ENCODE results near the gene RAB30. TPM values are rescaled to one million over a fixed set of nuclear protein-coding genes. Genes with fewer than 3 reads are reported as not detected.

The RAB30 gene
- total and polyA plus RNA-seq, 2 donors from 2014 or later: 3.1 to 15.2 TPM

- Histone ChIP-seq H3K4me1 (ENCODE audit: control insufficient read depth in 2 of 3, insufficient read depth in 2 of 3, low read depth in 1 of 3, low read length in 3 of 3) (no peaks in the 10 kb centered on the region), H3K9ac (ENCODE audit: low read length in 3 of 3) (no peak overlapping the region), H3K27me3 (ENCODE audit: control insufficient read depth, insufficient read depth, low read length) (no peaks in the 10 kb centered on the region), H3K4me3 (ENCODE audit: low read length in 3 of 3) (no peak overlapping the region), H3K9me3 (ENCODE audit: control insufficient read depth in 2 of 3, insufficient read depth in 1 of 3, low read length in 3 of 3) (no peaks in the 10 kb centered on the region), H3K36me3 (ENCODE audit: control insufficient read depth in 2 of 3, insufficient read depth in 3 of 3, low read length in 3 of 3) (no peaks in the 10 kb centered on the region), H3K27ac (ENCODE audit: low read depth in 2 of 2, low read length in 2 of 2) (no peak overlapping the region)
- intact Hi-C loops (cut with DNase I): no loop called here
- TF ChIP-seq CTCF (IDR thresholded peaks at IDR 0.05; ENCODE audit: borderline replicate concordance, extremely low read depth, insufficient read depth): no peak
- FAIRE-seq (no peak), DNase-seq (no peak)
These were observed 139.1 kb downstream of the RAB30 start for GRCh38 chr11:82932564-82932963.

GRCh38 chr11:82930734-82931133 is 141.0 kb downstream of the RAB30 start:
- Histone ChIP-seq H3K27me3 (ENCODE audit: control insufficient read depth, insufficient read depth, low read length) (no peaks in the 10 kb centered on the region), H3K4me3 (ENCODE audit: low read length in 3 of 3) (no peak overlapping the region), H3K36me3 (ENCODE audit: control insufficient read depth in 2 of 3, insufficient read depth in 3 of 3, low read length in 3 of 3) (no peaks in the 10 kb centered on the region), H3K27ac (ENCODE audit: low read depth in 2 of 2, low read length in 2 of 2) (no peak overlapping the region), H3K9me3 (ENCODE audit: control insufficient read depth in 2 of 3, insufficient read depth in 1 of 3, low read length in 3 of 3) (no peaks in the 10 kb centered on the region), H3K9ac (ENCODE audit: low read length in 3 of 3) (no peak overlapping the region), H3K4me1 (ENCODE audit: control insufficient read depth in 2 of 3, insufficient read depth in 2 of 3, low read depth in 1 of 3, low read length in 3 of 3) (no peaks in the 10 kb centered on the region)
- intact Hi-C loops (cut with DNase I): no loop called here
- no peak for TF ChIP-seq CTCF (IDR thresholded peaks at IDR 0.05; ENCODE audit: borderline replicate concordance, extremely low read depth, insufficient read depth)
- no peak for FAIRE-seq
- DNase-seq: no peak

GRCh38 chr11:82930229-82930628 is 141.5 kb downstream of the RAB30 start:
- no peak for FAIRE-seq
- Histone ChIP-seq H3K36me3 (ENCODE audit: control insufficient read depth in 2 of 3, insufficient read depth in 3 of 3, low read length in 3 of 3) (no peaks in the 10 kb centered on the region), H3K27ac (ENCODE audit: low read depth in 2 of 2, low read length in 2 of 2) (no peak overlapping the region), H3K9ac (ENCODE audit: low read length in 3 of 3) (no peak overlapping the region), H3K9me3 (ENCODE audit: control insufficient read depth in 2 of 3, insufficient read depth in 1 of 3, low read length in 3 of 3) (no peaks in the 10 kb centered on the region), H3K4me1 (ENCODE audit: control insufficient read depth in 2 of 3, insufficient read depth in 2 of 3, low read depth in 1 of 3, low read length in 3 of 3) (no peaks in the 10 kb centered on the region), H3K27me3 (ENCODE audit: control insufficient read depth, insufficient read depth, low read length) (no peaks in the 10 kb centered on the region), H3K4me3 (ENCODE audit: low read length in 3 of 3) (no peak overlapping the region)
- no peak for DNase-seq
- TF ChIP-seq CTCF (IDR thresholded peaks at IDR 0.05; ENCODE audit: borderline replicate concordance, extremely low read depth, insufficient read depth): no peak
- intact Hi-C loops (cut with DNase I): no loop called here

- TF ChIP-seq CTCF (IDR thresholded peaks at IDR 0.05; ENCODE audit: borderline replicate concordance, extremely low read depth, insufficient read depth): no peak
- DNase-seq (no peak), FAIRE-seq (no peak)
- no peaks in the 10 kb centered on the region for H3K9me3 ChIP-seq (ENCODE audit: control insufficient read depth in 2 of 3, insufficient read depth in 1 of 3, low read length in 3 of 3)
- H3K4me1 ChIP-seq (ENCODE audit: control insufficient read depth in 2 of 3, insufficient read depth in 2 of 3, low read depth in 1 of 3, low read length in 3 of 3): no peaks in the 10 kb centered on the region
- no peaks in the 10 kb centered on the region for H3K27me3 ChIP-seq (ENCODE audit: control insufficient read depth, insufficient read depth, low read length)
- H3K9ac ChIP-seq (ENCODE audit: low read length in 3 of 3): no peak overlapping the region
- no peak overlapping the region for H3K27ac ChIP-seq (ENCODE audit: low read depth in 2 of 2, low read length in 2 of 2)
- no peak overlapping the region for H3K4me3 ChIP-seq (ENCODE audit: low read length in 3 of 3)
- intact Hi-C loops (cut with DNase I): no loop called here
- H3K36me3 ChIP-seq (ENCODE audit: control insufficient read depth in 2 of 3, insufficient read depth in 3 of 3, low read length in 3 of 3): no peaks in the 10 kb centered on the region
These were observed 142.6 kb downstream of the RAB30 start for GRCh38 chr11:82929121-82929520.

All from kidney (tissue), 14 donors.